HG03460 (cell line): ENCODE results near the gene PARD6B.
"Not testable (repeated sequence)": the region's sequence is repeated elsewhere in the genome, so short reads cannot be mapped to it uniquely, and the experiment has no call there.

ENCODE experiments used
- ATAC-seq: cut with Tn5 transposase; IDR thresholded peaks from one replicate; pipeline ENCODE4 v1.9.1; 2021; ENCODE audit not compliant: unreplicated experiment

PARD6B gene

GRCh38 chr20:50769551-50770085 lies 38.2 kb downstream of the PARD6B start:
- ATAC-seq: not testable (repeated sequence)

GRCh38 chr20:50771419-50772080 lies 40.2 kb downstream of the PARD6B start:
- ATAC-seq: not testable (repeated sequence)

GRCh38 chr20:50772420-50773185 lies 41.2 kb downstream of the PARD6B start:
- no peak for ATAC-seq

GRCh38 chr20:50774515-50774914 lies 43.1 kb downstream of the PARD6B start:
- no peak for ATAC-seq

GRCh38 chr20:50776122-50776817 lies 44.9 kb downstream of the PARD6B start:
- no peak for ATAC-seq

GRCh38 chr20:50777373-50777772 lies 46.0 kb downstream of the PARD6B start:
- no peak for ATAC-seq

GRCh38 chr20:50778994-50779393 lies 47.6 kb downstream of the PARD6B start:
- ATAC-seq: not testable (repeated sequence)

GRCh38 chr20:50783390-50783789 lies 52.0 kb downstream of the PARD6B start:
- no peak for ATAC-seq

GRCh38 chr20:50783903-50784302 lies 52.5 kb downstream of the PARD6B start:
- no peak for ATAC-seq

GRCh38 chr20:50784464-50784863 lies 53.1 kb downstream of the PARD6B start:
- no peak for ATAC-seq

GRCh38 chr20:50786703-50787102 lies 55.3 kb downstream of the PARD6B start:
- no peak for ATAC-seq

- no peak for ATAC-seq
Measured at GRCh38 chr20:50787181-50787580, 55.8 kb downstream of the PARD6B start.

GRCh38 chr20:50788045-50788991 lies 56.9 kb downstream of the PARD6B start:
- ATAC-seq: no peak

- ATAC-seq: no peak
Measured at GRCh38 chr20:50789968-50790650, 58.7 kb downstream of the PARD6B start.

- ATAC-seq: peak; percentile 55
Measured at GRCh38 chr20:50790651-50791277, 59.4 kb downstream of the PARD6B start.

GRCh38 chr20:50792708-50793574 lies 61.6 kb downstream of the PARD6B start:
- no peak for ATAC-seq

- not testable (repeated sequence) for ATAC-seq
Measured at GRCh38 chr20:50793575-50794016, 62.2 kb downstream of the PARD6B start.

- ATAC-seq: peak; percentile 6
Measured at GRCh38 chr20:50794181-50794845, 62.9 kb downstream of the PARD6B start.
